CD14-positive monocyte (primary cell): Measurements from ENCODE around the gene NEGR1. TPM values are rescaled to one million over a fixed set of nuclear protein-coding genes. Genes with fewer than 3 reads are reported as not detected.

Experiments
- DNase-seq, 3 donors: peaks; one replicate each; pipeline ENCODE4 v3.0.0-alpha.2; 2011 to 2022
- H2AFZ ChIP-seq: 2 replicates; pipeline ENCODE4 v1.6.0; 2012; ENCODE audit warnings: mild to moderate bottlenecking, low read depth, low read length, inconsistent platforms; ENCODE audit not compliant: insufficient read depth, poor library complexity, severe bottlenecking
- H3K27ac ChIP-seq, 2 donors: 1 replicate in 1 of 2; 2 replicates in 1 of 2; pipeline ENCODE4 v1.5.1; 2012 to 2013; ENCODE audit warnings: low read length in 2 of 2, control low read depth in 1 of 2, inconsistent platforms in 1 of 2, low read depth in 1 of 2, mild to moderate bottlenecking in 1 of 2
- H3K27me3 ChIP-seq, 2 donors: one replicate each; pipeline versions ENCODE4 v1.6.0 to v1.6.1; 2011 to 2013; ENCODE audit warnings: low read length in 2 of 2; ENCODE audit not compliant: control insufficient read depth in 2 of 2, insufficient read depth in 2 of 2
- H3K36me3 ChIP-seq, 2 donors: replicated peaks in 1 of 2; 1 replicate in 1 of 2; 2 replicates in 1 of 2; pipeline versions ENCODE4 v1.5.1 to v1.6.1; 2012 to 2013; ENCODE audit warnings: low read length in 2 of 2, control low read depth in 1 of 2, inconsistent platforms in 1 of 2, mild to moderate bottlenecking in 1 of 2; ENCODE audit not compliant: insufficient read depth in 2 of 2, control insufficient read depth in 1 of 2
- H3K4me1 ChIP-seq, 2 donors: 1 replicate in 1 of 2; 2 replicates in 1 of 2; pipeline versions ENCODE4 v1.5.1 to v1.6.1; 2012 to 2013; ENCODE audit warnings: low read length in 2 of 2, control low read depth in 1 of 2, inconsistent platforms in 1 of 2, mild to moderate bottlenecking in 1 of 2, moderate library complexity in 1 of 2; ENCODE audit not compliant: insufficient read depth in 2 of 2, control insufficient read depth in 1 of 2
- H3K4me2 ChIP-seq: replicated peaks from 2 replicates; pipeline ENCODE3; 2012; ENCODE audit warnings: low read length, moderate library complexity, mild to moderate bottlenecking; ENCODE audit not compliant: poor library complexity, severe bottlenecking; ENCODE audit errors: extremely low read depth
- H3K4me3 ChIP-seq, 3 experiments: fragments of 200-600 bp in 1 of 3; sonication (generic) in 1 of 3; replicated peaks in 1 of 3; 1 replicate in 2 of 3; 2 replicates in 1 of 3; pipeline ENCODE4 v1.5.1; 2011 to 2013; ENCODE audit warnings: low read length in 3 of 3, mild to moderate bottlenecking in 3 of 3, control low read depth in 2 of 3, low read depth in 2 of 3, inconsistent platforms in 1 of 3, moderate library complexity in 1 of 3
- H3K79me2 ChIP-seq: 2 replicates; pipeline ENCODE4 v1.6.0; 2012; ENCODE audit warnings: mild to moderate bottlenecking, control low read depth, inconsistent platforms, low read length, moderate library complexity; ENCODE audit not compliant: insufficient read depth
- H3K9ac ChIP-seq: 2 replicates; pipeline ENCODE4 v1.6.0; 2017; ENCODE audit warnings: low read length, mild to moderate bottlenecking; ENCODE audit not compliant: insufficient read depth, poor library complexity, severe bottlenecking
- H3K9me3 ChIP-seq, 2 donors: replicated peaks in 1 of 2; 1 replicate in 1 of 2; 2 replicates in 1 of 2; pipeline versions ENCODE4 v1.5.1 to v1.6.1; 2012 to 2013; ENCODE audit warnings: low read length in 2 of 2, control low read depth in 1 of 2; ENCODE audit not compliant: control insufficient read depth in 1 of 2, insufficient read depth in 1 of 2
- H4K20me1 ChIP-seq: 2 replicates; pipeline ENCODE4 v1.6.0; 2012; ENCODE audit warnings: mild to moderate bottlenecking, low read length, control low read depth, moderate library complexity; ENCODE audit not compliant: insufficient read depth
- H3K27ac Mint-ChIP-seq, 7 donors: one replicate each; pipeline ENCODE4 v1.8.0; 2020; ENCODE audit warnings: mild to moderate bottlenecking in 7 of 7, mixed read lengths in 7 of 7, moderate library complexity in 6 of 7, inconsistent platforms in 2 of 7
- H3K27me3 Mint-ChIP-seq, 3 donors: one replicate each; pipeline ENCODE4 v1.8.0; 2021 to 2022; ENCODE audit warnings: low read depth in 3 of 3, mild to moderate bottlenecking in 3 of 3, mixed read lengths in 3 of 3, moderate library complexity in 3 of 3, inconsistent platforms in 1 of 3
- H3K36me3 Mint-ChIP-seq, 2 donors: one replicate each; pipeline ENCODE4 v1.8.0; 2020; ENCODE audit warnings: mixed read lengths in 2 of 2, inconsistent platforms in 1 of 2, mild to moderate bottlenecking in 1 of 2
- H3K4me1 Mint-ChIP-seq: one replicate; pipeline ENCODE4 v1.8.0; 2020; ENCODE audit warnings: mild to moderate bottlenecking, mixed read lengths
- H3K4me3 Mint-ChIP-seq, 2 donors: one replicate each; pipeline ENCODE4 v1.8.0; 2020; ENCODE audit warnings: mild to moderate bottlenecking in 2 of 2, mixed read lengths in 2 of 2, moderate library complexity in 1 of 2
- H3K9me3 Mint-ChIP-seq, 7 donors: one replicate each; pipeline ENCODE4 v1.8.0; 2020 to 2022; ENCODE audit warnings: mixed read lengths in 7 of 7, mild to moderate bottlenecking in 6 of 7, moderate library complexity in 6 of 7, inconsistent platforms in 2 of 7
- WGBS: methylation state at CpG from one replicate; pipeline ENCODE4 v1.1.5; 2013; ENCODE audit warnings: missing lambda C conversion rate; ENCODE audit not compliant: insufficient coverage; 5-methylcytosine and 5-hydroxymethylcytosine counted together
- intact Hi-C, 2 donors: fragments of 100-400 bp; cut with micrococcal nuclease; formaldehyde crosslinking; loops; one replicate each; pipeline versions ENCODE4 v1.15.0 to v1.15.1; 2023
- polyA plus RNA-seq, 3 donors: library from polyadenylated mRNA; depleted of rRNA in 1 of 3; unstranded in 2 of 3; stranded (reverse) in 1 of 3; fragments of 300-500 nt in 2 of 3; fragments of >200 nt in 1 of 3; fragmentation: Illumina TruSeq in 2 of 3; gene quantifications; 1 replicate in 2 of 3; 2 replicates in 1 of 3; pipeline ENCODE4 v1.2.3, GENCODE V29; 2012 to 2021
- TF ChIP-seq, protein P1 (sequence below): fragments of 200-600 bp; IDR thresholded peaks from one replicate; pipeline ENCODE4 v1.8.0; 2022; ENCODE audit warnings: antibody characterized with exemption, mild to moderate bottlenecking

Gene NEGR1
- polyA plus RNA-seq, 3 donors, result 0.03 to 0.15 (median 0.13) TPM

DNA sequence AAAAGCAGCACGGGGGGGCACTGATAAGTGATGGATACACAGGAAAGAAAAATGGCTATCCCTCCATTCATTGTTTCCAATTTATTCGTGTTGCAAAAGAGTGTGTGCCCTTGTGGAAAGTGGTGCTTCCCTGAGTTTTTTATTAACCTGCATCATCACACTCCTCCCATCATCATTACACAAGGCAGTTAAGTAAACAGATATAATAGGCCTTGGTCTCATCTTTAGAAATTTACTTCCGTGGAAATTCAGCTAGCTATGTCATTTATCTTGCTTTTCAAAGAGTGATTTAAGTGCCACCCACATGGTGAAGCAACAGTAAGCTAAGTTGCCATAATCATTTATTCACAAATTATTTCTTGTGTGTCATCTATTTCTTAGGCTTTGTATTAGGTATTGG, 473.3 kb downstream of the NEGR1 start:
- Histone ChIP-seq H3K9ac (no peak overlapping the region), H3K36me3 (no peaks in the 10 kb centered on the region), H4K20me1 (no peaks in the 10 kb centered on the region), H3K27me3 (no peaks in the 10 kb centered on the region), H3K9me3 (no peaks in the 10 kb centered on the region), H3K27ac (no peak overlapping the region), H3K4me1 (no peaks in the 10 kb centered on the region), H2AFZ (no peak overlapping the region), H3K79me2 (no peaks in the 10 kb centered on the region), H3K4me3 (no peak overlapping the region), H3K4me2 (no peak overlapping the region)
- Mint-ChIP-seq H3K36me3 (no peaks in the 10 kb centered on the region), H3K27me3 (peaks cover 0 to 3% (median 0%) of the 10 kb centered on the region in 3 donors), H3K4me3 (no peak overlapping the region), H3K9me3 (peaks cover 0 to 13% (median 5%) of the 10 kb centered on the region in 7 donors), H3K27ac (no peak overlapping the region), H3K4me1 (no peaks in the 10 kb centered on the region)
- intact Hi-C loops, result no loop called here
- WGBS, result no CpG with 5 or more reads among the region's 3 CpGs
- no peak for DNase-seq
- TF ChIP-seq, protein P1, sequence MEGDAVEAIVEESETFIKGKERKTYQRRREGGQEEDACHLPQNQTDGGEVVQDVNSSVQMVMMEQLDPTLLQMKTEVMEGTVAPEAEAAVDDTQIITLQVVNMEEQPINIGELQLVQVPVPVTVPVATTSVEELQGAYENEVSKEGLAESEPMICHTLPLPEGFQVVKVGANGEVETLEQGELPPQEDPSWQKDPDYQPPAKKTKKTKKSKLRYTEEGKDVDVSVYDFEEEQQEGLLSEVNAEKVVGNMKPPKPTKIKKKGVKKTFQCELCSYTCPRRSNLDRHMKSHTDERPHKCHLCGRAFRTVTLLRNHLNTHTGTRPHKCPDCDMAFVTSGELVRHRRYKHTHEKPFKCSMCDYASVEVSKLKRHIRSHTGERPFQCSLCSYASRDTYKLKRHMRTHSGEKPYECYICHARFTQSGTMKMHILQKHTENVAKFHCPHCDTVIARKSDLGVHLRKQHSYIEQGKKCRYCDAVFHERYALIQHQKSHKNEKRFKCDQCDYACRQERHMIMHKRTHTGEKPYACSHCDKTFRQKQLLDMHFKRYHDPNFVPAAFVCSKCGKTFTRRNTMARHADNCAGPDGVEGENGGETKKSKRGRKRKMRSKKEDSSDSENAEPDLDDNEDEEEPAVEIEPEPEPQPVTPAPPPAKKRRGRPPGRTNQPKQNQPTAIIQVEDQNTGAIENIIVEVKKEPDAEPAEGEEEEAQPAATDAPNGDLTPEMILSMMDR, result no peak

DNA sequence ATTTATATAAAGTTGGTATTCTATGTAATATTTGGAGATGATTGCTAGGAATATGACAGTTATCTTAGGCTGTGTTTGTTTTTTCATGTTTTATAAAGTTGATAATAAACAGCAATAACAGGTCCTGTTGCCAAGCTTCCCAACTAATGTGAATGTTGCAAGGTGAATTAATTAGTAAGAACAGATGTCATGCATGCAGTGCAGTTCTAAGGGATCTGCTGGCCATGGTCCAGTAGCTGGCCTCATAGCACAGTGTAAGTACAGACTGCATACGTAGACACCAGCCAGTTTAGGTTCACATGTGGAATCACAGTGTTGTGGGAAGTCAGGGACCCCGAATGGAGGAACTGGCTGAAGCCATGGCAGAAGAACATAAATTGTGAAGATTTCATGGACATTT, 478.2 kb downstream of the NEGR1 start:
- intact Hi-C loops, result no loop called here
- Histone ChIP-seq H4K20me1 (no peaks in the 10 kb centered on the region), H3K36me3 (no peaks in the 10 kb centered on the region), H2AFZ (no peak overlapping the region), H3K27me3 (no peaks in the 10 kb centered on the region), H3K9ac (no peak overlapping the region), H3K9me3 (no peaks in the 10 kb centered on the region), H3K4me2 (no peak overlapping the region), H3K4me3 (no peak overlapping the region), H3K79me2 (no peaks in the 10 kb centered on the region), H3K4me1 (no peaks in the 10 kb centered on the region), H3K27ac (no peak overlapping the region)
- Mint-ChIP-seq H3K27ac (no peak overlapping the region), H3K9me3 (peaks cover 3 to 11% (median 5%) of the 10 kb centered on the region in 7 donors), H3K4me1 (no peaks in the 10 kb centered on the region), H3K4me3 (no peak overlapping the region), H3K27me3 (peaks cover 0 to 1% (median 0%) of the 10 kb centered on the region in 3 donors), H3K36me3 (no peaks in the 10 kb centered on the region)
- TF ChIP-seq, protein P1, result no peak
- 100% methylated on average over 1 of the region's 2 CpGs for WGBS
- no peak for DNase-seq
